GM19240 (cell line): Measurements from ENCODE around the gene SMYD2.

Experiments used
- DNase-seq: peaks from one replicate; pipeline ENCODE4 v3.0.0; 2011; ENCODE audit warnings: low spot score; ENCODE audit not compliant: insufficient read length

Gene SMYD2

GRCh38 chr1:214327514-214327913 is 46.6 kb downstream of the SMYD2 start:
- DNase-seq: no peak

GRCh38 chr1:214328770-214329469 is 48.0 kb downstream of the SMYD2 start:
- DNase-seq: peak; percentile 62

GRCh38 chr1:214329470-214330220 is 48.7 kb downstream of the SMYD2 start:
- no peak for DNase-seq

- DNase-seq: no peak
These were observed 49.3 kb downstream of the SMYD2 start for GRCh38 chr1:214330222-214330621.

DNA sequence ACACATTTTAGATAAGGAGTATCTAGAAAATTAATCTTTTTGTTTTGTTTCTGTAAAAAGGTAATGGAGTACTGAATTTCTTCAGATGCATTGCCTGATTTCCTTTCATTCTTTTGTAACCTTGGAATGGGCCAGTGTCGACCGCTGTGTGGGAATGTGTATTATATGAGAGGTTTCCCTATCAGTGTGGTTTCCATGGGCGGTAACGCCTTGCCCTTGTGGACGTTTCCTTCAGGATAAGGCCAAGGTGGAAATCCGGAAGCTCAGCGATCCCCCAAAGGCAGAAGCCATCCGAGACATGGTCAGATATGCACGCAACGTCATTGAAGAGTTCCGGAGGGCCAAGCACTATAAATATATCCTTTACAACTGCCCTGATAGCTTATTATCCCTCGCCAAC is 49.8 kb downstream of the SMYD2 start:
- no peak for DNase-seq

- DNase-seq: no peak
These were observed 50.2 kb downstream of the SMYD2 start for GRCh38 chr1:214331180-214331579.

GRCh38 chr1:214331827-214332423 is 51.0 kb downstream of the SMYD2 start:
- DNase-seq: peak; percentile 25

- DNase-seq: no peak
These were observed 52.2 kb downstream of the SMYD2 start for GRCh38 chr1:214332946-214333798.

DNA sequence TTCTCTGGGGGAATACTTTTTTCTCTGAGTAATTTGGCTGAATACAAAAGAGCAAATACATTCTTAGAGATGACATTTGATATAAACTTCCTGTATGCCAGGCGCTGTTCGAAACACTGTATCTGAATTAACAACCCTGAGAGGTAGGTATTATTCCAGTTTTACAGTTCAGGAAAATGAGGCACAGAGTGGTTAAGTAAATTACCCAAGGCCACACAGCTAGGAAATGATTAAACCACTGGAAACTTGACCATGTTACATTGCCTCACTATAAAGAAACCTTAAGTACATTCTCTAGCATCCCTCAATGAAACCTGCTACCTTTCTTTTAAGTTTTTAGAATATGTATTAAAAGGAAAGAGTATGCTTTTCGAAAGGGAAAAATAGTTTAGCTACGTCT is 54.6 kb downstream of the SMYD2 start:
- no peak for DNase-seq

DNA sequence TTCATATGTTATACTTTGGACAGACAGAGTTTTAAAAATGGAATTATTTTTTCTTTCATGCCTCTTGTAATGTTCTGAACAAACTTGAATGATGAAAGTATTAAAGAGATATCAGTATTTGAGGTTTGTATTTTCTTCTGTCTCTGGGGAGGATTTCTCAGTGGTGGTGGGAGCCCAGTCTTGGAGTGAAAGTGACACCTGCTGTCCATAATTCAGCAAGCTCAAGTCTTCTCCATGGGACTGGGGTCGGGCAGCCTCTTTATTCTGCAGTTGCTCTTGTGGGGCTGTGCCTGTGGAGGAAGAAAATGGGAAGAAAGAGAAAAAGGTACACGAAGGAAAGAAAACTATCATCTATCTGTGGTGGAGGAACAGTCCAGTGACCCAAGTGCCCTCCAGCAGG is 56.1 kb downstream of the SMYD2 start:
- no peak for DNase-seq

DNA sequence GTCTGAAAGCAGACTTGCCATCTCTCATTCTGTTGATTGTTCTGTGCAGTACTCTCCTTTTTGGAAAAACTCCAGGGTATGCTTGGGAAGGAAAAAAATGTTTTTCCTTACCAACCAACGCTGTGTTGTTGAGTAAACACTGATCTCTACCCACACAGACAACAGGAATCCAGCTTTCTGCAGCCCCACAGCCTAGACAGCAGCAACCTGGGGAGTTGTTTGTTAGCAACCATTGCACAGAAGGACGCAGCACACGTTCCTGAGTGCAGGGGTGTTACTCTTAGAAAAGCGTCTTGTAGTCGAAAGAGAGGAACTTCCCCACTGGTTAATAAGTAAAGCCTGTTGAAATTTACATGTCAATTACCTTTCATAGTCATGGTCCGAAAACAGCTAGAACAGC is 56.6 kb downstream of the SMYD2 start:
- DNase-seq: no peak

- no peak for DNase-seq
These were observed 57.3 kb downstream of the SMYD2 start for GRCh38 chr1:214338212-214338611.

- no peak for DNase-seq
These were observed 60.5 kb downstream of the SMYD2 start for GRCh38 chr1:214341459-214341858.

- DNase-seq: no peak
These were observed 61.0 kb downstream of the SMYD2 start for GRCh38 chr1:214341932-214342331.

DNA sequence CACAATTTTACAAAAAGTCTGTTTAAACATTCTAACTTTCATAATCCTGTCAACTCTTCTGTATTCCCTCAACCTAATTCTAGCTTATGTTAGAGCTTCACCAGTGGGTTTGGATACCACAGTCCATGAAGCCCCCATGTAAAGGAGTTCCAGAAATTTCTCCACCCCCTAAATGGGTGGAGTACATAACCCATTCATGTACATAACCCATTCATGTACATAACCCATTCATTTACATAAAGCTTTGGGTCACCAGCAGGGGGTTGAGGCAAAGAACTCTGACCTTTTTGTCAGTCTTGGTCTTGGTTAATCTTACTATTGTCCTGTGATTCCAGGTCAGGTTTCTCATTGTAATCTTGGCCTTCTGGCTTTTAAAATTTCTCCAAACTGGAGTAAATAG is 61.6 kb downstream of the SMYD2 start:
- no peak for DNase-seq

DNA sequence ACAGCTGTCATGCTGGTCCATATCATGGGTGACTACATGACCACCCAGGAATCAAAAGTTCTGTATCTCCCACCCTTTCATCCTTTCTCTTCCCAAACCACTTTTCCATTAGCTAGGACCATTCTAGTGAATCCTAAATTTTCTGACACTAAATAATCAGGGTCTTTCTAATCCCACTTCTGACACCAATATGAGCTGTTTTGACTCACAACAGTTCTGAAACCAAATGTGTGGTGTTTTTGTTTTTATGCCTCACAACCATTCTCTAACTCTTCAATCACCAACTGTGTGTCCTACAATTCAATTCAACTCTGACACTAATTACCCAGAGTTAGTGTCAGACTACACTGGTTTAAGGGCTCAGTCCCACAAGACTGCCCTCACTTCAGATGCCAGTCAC is 63.9 kb downstream of the SMYD2 start:
- DNase-seq: no peak

DNA sequence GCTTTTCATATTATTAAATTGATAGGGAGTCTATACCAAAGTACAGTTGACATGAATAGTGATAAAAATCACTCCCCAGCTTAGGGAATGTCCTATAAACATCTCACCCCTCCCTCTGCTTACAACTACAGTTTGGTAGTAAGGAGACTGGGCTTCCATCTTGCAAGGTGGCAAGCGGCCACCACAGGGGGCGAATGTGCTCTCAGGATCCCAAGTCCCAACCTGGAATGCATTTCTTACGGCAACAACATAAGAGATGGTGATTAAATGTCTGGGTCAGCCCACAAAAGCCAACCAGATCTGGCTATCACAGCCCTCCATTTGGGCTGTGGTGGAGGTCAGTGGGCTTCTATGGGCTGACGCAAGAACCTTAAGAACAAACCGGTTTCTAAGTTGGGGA is 68.0 kb downstream of the SMYD2 start:
- DNase-seq: no peak

DNA sequence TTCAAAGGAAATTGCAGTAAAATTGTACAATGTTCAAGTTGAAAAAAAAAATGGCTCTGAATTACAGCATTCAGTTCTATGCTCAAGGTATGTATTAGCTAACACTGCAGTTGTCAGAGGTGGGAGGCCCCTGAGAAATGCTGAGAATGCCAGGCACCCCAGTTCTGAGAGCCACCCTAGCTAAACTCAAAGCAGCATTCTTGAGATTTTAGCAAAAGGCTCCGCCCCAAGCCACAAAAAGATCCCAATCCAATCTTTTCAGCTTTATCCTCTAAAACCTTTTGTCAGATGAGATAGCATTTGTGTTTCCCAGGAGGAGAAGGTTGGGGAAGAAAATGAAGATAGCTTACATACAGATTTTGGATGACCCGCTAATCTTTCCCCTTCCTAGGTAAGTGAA is 68.8 kb downstream of the SMYD2 start:
- DNase-seq: no peak

GRCh38 chr1:214351551-214352277 is 70.8 kb downstream of the SMYD2 start:
- no peak for DNase-seq

DNA sequence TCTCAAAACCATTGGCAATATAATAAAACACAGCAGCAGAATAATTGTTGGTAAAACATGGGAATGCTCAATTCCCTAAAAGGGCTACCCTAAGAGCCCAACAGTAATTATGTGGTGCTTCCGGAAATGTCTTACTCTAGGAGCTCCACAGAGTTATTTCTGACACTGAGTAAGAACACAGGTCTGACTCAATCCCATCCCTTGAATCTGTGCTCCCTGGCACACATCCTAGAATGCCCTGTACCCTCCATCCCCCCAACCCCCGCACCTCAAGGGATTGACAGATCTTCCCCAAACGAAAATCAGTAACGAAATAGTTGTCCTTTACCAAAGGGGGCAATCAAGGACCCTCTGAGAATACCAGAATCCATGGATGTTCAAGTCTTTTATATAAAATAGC is 71.9 kb downstream of the SMYD2 start:
- DNase-seq: no peak
